M059J (cell line): ENCODE results near the gene MLN. TPM values are rescaled to one million over a fixed set of nuclear protein-coding genes. Genes with fewer than 3 reads are reported as not detected.

Experiments
- DNase-seq: peaks from one replicate; pipeline ENCODE4 v3.0.0-alpha.2; 2012; ENCODE audit warnings: low read depth
- total RNA-seq: library from RNA; depleted of rRNA; stranded (reverse); fragments of >200 nt; shearing (Covaris generic); gene quantifications from 2 replicates; pipeline ENCODE4 v1.2.3, GENCODE V29; 2014

The MLN gene
- total RNA-seq, 1 experiment from 2014 or later = not detected

DNA sequence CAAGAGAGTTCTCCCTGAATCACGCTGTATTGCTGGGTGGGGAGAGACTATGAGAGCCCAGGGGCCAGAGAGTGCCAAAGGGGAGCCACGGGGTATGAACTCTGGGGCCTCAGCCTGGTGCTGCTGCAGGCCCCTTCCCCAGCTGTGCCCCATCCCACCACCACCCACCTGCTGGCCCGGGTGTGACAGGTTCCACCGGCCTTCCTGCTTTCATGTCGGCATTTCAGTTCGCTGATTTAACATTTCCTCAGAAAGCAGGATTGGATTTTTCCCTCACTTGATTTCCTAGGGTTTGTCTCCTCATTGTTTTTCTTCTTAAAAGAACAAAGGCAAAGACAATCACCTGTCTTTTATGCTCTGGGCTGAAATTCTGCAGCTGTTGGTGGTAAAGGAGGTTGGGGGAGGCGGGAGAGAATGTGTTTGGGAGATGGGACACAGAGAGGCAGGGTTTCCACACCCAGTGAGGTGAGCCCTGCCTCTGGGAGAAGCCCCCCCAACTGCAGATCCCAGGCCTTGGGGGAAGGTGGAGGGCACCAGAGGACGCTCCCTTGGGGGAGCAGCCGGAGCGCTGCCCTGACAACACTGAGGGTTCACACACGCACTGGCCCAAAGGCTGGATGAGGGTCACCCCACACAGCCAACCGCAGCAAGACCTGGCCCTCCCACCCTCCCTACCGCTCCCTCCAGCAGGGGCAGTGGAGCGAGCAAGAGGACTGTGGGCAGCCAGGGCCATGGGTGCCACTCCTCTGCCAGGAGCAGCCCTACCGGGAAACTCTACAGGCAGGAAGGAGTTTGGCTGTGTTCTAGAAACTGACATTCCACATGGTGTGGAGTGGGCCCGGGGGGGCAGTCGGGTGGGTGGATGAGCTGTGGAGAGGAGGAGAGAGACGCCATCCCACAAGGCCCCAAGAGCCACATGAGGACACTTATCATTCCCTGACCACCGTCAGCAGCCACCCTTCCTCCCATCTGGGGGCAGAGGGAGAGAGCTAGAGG is 10.5 kb upstream of the MLN start:
- DNase-seq = no peak

DNA sequence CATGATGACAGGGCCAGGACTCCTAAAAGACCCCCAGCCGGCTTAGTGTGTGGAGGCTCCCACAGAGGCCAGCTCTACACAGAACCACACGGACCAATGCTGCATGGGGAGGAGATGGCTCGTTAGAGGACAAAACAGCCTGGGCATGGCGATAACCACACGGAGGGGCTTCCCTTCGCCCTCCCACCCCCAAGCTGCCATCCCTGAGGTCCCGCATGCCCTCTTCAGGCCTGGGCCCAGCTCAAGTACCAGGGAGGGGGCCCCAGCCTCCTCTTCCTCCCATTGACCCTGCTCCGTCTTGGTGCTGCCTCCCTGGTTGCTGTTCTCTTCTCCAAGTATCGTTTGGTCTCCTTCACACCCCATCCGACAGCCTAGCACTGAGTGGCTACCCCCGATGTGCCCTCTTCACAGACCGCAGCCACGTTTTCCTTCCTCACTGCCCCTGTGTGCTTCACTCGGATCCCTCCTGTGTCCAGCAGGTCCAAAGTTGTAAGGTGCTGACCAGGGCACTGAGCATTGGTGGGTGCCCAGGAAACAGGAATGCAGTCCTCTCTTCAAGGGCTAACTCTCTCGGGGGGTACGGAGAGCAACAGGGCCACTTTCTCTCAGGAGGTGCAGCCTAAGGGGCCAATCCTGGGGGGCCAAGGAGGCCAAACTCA is 9.6 kb upstream of the MLN start:
- DNase-seq = no peak

GRCh38 chr6:33812669-33813068 is 8.9 kb upstream of the MLN start:
- DNase-seq = peak; percentile 67

DNA sequence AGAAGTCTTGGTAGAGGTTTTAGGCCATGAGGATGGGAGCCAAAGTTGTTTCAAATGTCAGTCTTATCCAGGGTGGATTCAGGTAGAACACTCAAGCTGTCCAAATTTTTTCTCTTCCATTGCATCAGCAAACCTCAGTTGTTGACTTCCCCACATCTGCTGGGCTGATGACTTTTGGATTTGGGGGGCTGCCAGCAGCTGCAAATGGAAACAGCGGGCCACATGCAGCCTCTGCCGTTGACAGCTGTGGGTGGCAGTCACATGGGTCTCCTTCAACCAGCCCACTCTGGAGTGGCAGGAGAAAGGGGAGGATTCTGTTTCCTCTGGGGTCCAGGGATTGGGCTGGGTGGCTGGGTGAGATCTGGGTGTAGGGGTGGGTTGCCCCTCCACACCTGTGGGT is 5.8 kb upstream of the MLN start:
- no peak for DNase-seq

DNA sequence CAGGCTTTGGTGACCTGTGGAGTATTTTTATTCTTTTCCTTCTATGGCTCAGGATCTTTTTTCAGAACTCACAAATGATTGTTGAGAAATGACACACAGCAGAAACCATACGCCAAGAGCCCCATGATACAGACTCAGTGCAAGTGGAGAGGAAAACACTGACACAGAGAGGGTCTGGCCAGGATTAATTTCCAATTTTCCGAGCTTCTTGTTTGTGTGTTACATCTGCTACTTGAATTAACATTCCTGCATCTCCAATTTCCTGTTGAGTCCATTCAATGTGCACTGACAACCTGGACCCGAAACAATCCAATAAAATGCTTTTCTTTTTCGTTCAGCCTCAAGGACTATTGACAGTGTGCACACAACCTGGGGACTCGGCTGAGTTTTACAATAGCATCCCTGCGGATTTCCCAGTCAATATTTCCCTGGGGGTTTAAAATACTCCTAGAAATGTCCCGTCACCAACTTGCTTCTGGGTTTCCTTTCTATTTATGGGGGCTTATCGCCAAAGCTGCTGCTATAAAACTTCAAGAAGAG is 4.9 kb upstream of the MLN start:
- DNase-seq = no peak

DNA sequence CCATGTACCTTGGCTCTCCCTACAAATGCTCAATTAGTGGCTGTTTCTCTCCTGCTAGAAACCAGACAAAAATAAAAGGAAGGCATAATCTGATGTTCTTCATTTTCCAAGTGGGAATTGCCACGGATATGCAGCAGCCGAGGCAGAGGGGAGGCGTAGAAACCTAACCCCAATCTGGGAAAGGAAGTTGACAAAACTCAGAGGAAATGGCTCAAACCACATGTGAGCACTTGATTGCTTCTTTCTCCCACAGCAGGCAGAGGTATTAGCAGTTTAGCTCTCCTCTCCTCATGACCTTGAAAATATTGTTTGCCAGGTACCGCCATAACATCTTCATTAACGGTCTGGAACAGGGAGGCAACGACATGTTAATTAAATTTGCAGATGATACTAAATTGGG is 3.8 kb upstream of the MLN start:
- DNase-seq = no peak

- DNase-seq = no peak
These were observed 3.0 kb upstream of the MLN start for GRCh38 chr6:33806841-33807240.

DNA sequence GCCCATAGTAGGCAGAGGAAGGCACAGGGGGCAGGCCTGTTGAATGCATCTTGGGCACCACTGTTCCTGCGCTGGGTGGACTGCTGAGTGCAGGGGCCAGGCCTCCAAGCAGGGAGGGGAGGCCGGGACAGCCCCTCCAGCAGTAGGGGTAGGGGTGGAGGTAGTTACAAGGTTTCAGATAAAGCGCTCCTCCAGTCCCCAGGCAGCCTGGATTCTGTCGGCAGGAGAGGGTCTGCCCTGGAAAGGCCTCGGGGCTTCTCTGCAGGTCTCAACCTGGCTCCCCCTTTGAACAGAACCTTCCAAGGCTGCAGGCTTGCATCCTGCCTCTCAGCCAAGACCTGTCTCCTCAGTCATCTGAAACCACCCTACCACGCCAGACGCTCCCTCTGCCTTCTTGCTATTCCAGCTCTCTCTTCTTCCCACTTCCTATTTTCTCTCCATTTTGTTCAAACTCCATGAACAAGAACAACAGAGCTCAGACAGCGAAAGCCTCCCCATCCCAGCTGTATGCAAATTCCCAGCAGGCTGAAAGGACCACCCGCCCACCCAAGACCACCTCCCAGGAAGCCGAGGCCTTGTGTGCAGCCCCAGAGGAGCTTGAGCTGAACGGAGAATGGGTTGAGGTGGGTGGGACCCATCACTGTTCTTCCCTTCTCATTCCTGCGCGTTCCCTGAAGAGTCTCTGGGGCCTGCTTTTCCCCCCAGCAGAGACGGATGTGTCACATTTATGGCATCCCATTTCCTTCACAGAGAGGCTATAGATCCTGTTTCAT is 1.4 kb downstream of the MLN start:
- DNase-seq = no peak

DNA sequence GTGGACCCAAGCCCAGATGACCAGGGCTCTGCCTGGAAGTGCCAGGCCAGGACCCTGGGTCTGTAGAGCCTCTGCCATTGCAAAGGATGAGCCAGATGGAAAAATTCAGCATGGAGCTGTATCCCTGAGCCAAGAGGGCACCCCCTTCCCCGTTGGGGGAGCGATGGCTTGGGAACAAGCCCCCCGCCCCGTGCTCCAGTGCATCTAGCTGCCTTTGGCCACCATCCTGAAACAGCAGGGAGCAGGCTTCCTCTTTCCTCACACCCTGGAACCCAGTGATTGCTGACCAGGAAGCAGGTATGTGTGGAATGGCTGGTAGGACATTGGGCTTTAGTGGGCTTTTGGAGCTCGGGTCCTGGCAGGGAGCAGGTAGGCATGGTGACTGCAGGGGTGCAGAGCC is 2.2 kb downstream of the MLN start:
- no peak for DNase-seq

GRCh38 chr6:33800248-33800969 is 3.4 kb downstream of the MLN start:
- DNase-seq = no peak

DNA sequence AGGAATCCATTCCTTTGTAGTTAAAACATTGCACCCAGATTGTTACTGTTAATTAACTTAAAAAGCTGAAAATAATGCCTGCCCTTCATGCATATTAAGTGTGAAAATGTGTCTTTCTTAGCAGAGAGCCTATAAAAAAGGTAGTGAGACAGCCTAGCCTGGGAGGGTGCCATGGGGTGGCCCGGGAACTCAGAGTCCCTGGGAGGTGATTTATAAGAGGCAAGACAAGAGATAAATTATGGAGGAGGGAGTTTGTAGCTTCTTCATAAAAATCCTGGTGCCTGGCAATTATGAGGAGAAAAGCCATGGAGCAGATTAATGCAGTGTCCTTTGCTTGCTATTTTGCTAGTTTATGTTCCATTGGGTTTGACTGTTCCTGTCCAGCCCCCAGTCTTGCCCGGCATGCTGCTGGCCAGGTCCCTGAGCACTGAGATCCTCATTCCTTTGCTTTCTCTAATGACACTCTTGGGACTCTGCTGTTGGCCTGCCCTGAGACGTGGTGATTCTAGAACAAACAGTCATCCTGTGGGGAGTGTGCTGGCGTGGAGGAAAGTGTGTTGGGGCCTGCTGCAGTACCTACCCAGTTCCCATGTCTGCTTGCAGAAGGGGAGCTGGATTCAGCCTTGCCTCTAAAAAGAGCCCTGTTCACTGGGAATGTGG is 4.2 kb downstream of the MLN start:
- no peak for DNase-seq

DNA sequence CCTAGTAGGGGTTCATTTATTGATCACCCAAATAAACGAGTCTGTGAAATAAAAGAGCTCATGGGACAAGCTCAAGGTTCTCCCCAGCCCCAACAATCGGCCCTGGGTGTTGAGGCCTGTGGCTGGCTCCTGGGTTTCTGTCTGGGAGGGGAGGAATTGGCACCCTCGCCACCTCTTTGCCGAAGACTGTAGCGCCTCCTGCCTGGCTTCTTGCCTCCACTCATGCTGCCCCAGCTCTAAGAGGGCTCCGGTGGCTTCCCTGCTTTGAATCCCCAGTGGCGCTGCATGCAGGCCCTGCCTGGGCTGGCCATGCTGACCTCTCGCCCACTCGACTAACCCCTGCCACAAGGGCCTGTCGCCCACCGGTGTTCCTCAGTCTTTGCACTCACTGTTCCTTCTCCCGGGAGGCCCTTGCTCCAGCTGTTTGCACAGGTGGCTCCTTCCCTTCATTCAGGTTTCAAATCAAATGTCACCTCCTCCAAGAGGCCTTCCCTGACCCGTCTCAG is 5.4 kb downstream of the MLN start:
- no peak for DNase-seq

GRCh38 chr6:33797626-33798342 is 6.0 kb downstream of the MLN start:
- DNase-seq = no peak

DNA sequence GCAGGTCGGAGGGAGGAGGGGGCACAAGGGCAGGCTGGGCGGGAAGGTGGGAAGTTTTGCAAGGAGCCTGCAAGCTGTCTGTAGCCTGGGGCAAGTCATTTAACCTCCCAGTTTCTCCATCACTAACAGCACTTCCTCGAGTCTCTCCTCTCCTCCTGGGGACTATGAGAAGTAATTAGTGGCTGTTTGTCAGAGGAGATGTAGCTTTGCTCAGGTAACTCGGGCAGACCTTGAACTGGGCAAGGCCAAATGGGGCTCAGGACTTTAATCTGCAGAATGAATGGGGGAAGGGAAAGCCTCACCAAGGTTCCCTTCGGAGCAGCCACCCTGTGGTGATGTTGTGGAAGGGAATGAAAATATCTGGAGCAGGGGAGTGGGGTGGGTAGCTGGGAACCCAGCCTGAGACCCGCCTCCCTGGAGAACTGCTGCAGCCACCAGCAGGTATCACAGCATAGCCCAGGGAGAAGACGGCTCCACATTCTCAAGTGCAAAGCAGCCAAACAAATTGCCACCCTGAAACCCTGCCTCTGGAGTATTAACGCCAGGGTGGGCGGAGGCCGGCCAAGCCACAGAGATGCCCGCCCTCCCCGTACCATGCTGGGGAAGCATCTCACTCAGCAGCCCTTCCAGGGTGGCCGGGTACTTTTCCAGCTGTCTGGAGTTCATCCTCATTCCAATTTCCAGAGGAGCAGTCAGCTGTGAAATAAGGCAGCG is 8.7 kb downstream of the MLN start:
- DNase-seq = peak; percentile 65

DNA sequence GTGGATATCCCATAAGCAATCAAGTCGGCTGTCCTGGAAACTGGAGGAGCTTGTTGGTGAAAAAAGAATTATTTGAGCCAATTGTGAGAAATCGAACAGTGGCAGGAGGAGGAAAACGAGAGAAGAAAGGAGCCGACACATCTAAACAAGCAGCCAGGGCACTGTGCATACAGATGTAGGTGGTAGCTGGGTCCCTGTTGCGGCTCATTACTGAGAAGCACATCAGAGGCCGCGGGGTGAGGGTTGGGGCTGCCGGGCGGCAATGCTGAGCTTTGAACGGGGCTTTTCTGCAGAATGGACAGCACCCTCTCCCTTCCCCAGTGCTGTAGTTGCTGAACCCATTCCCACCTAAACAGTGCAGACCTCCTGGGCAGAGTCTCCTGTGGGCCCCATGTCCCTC is 10.8 kb downstream of the MLN start:
- DNase-seq = no peak

GRCh38 chr6:33791620-33792019 is 12.2 kb downstream of the MLN start:
- no peak for DNase-seq

GRCh38 chr6:33790910-33791309 is 12.9 kb downstream of the MLN start:
- no peak for DNase-seq

DNA sequence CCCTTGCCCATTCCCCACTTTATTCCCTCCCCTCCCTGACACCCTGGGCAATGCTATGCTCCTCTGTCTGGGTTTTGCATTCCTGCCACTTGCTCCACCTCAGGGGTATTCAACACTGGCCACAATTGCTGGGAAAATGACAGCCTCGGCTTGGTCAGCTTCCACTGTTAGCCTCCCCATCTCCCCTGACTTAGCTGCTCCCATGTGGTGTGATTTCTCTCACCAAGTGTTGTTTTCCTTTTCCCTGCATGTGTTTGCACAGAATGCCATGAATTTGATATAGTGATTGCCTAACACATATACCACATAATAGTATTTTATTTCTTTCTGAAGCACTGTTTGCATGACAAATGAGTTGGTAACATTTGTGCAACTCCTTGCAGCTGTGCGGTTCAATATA is 13.4 kb downstream of the MLN start:
- no peak for DNase-seq

GRCh38 chr6:33789550-33789895 is 14.3 kb downstream of the MLN start:
- DNase-seq = no peak
